HCT116 (cell line): ENCODE results near the gene RPL36A. TPM values are rescaled to one million over a fixed set of nuclear protein-coding genes. Genes with fewer than 3 reads are reported as not detected.
A peak's percentile ranks its signal among the peaks of the same experiment; 100 is the strongest.

Experiments
- ATAC-seq: fragments of 200-7000 bp; cut with Tn5 transposase; 2 replicates; pipeline ENCODE4 v1.9.1; 2020; ENCODE audit warnings: mild to moderate bottlenecking, moderate library complexity
- BruUV-seq: library from RNA; stranded (reverse); fragments of 400-500 nt; replicated peaks from 2 replicates; lab custom pipeline; 2021; lab: Mats Ljungman, UMichigan
- CTCF ChIA-PET: fragments of 300-600 bp; sonication (Branson Sonifier 250); formaldehyde crosslinking; loops from one replicate; lab custom pipeline; 2021; ENCODE audit warnings: antibody characterized with exemption; lab: Charles Lee
- POLR2A ChIA-PET: fragments of 300-600, 350-600 bp; sonication (Branson Sonifier 250); formaldehyde crosslinking; loops from one replicate; lab custom pipeline; 2021; ENCODE audit warnings: antibody characterized with exemption; lab: Charles Lee
- RAD21 ChIA-PET, 2 experiments: fragments of 300-600 bp; sonication (Branson Sonifier 250); formaldehyde crosslinking; loops; one replicate each; lab custom pipeline; 2023; ENCODE audit warnings: low total read pairs in 2 of 2; ENCODE audit not compliant: uncharacterized antibody in 2 of 2, unreplicated experiment in 2 of 2, low non-redundant PET in 1 of 2; lab: Charles Lee
- DNase-seq: peaks from one replicate; pipeline ENCODE4 v3.0.0-alpha.2; 2010; ENCODE audit warnings: low read depth, low spot score
- H2AFZ ChIP-seq: fragments of 200-600 bp; shearing (Covaris generic), sonication (generic); 2 replicates; pipeline ENCODE4 v1.6.1; 2017; ENCODE audit warnings: low read depth, mixed run types, mixed read lengths, antibody characterized with exemption, low read length; ENCODE audit not compliant: poor library complexity, severe bottlenecking
- H3K27ac ChIP-seq: 2 replicates; pipeline ENCODE4 v1.5.1; 2012; ENCODE audit warnings: low read depth, low read length
- H3K27me3 ChIP-seq: fragments of 200-600 bp; sonication (generic); 2 replicates; pipeline ENCODE4 v1.6.1; 2016; ENCODE audit warnings: mixed run types, low read length, mixed read lengths; ENCODE audit not compliant: insufficient read depth
- H3K36me3 ChIP-seq, 2 experiments: fragments of 200-500 bp in 1 of 2; fragments of 200-600 bp in 1 of 2; sonication (Bioruptor generic) in 1 of 2; sonication (generic) in 1 of 2; 2 replicates each; pipeline versions ENCODE4 v1.5.1 to v1.6.1; 2014 to 2016; ENCODE audit warnings: low read length in 2 of 2, inconsistent platforms in 1 of 2, mixed read lengths in 1 of 2, mixed run types in 1 of 2; ENCODE audit not compliant: insufficient read depth in 2 of 2, control insufficient read depth in 1 of 2
- H3K4me1 ChIP-seq, 2 experiments: fragments of 200-600 bp in 1 of 2; sonication (generic) in 1 of 2; 2 replicates each; pipeline versions ENCODE4 v1.5.1 to v1.6.1; 2012 to 2017; ENCODE audit warnings: low read length in 2 of 2, inconsistent platforms in 1 of 2, mild to moderate bottlenecking in 1 of 2, mixed read lengths in 1 of 2, mixed run types in 1 of 2, moderate library complexity in 1 of 2; ENCODE audit not compliant: insufficient read depth in 2 of 2, control insufficient read depth in 1 of 2
- H3K4me2 ChIP-seq: fragments of 200-600 bp; sonication (generic); 2 replicates; pipeline ENCODE4 v1.6.1; 2017; ENCODE audit warnings: mixed run types, low read length, mixed read lengths
- H3K4me3 ChIP-seq, 2 experiments: fragments of 200-600 bp in 1 of 2; sonication (generic) in 1 of 2; replicated peaks in 1 of 2; 2 replicates each; pipeline ENCODE4 v1.5.1; 2011 to 2016; ENCODE audit warnings: low read length in 2 of 2, control low read depth in 1 of 2, low read depth in 1 of 2, mild to moderate bottlenecking in 1 of 2, mixed read lengths in 1 of 2, mixed run types in 1 of 2
- H3K79me2 ChIP-seq: fragments of 200-600 bp; sonication (generic); 2 replicates; pipeline ENCODE4 v1.6.1; 2017; ENCODE audit warnings: mild to moderate bottlenecking, mixed run types, low read length, moderate library complexity, mixed read lengths; ENCODE audit not compliant: insufficient read depth
- H3K9ac ChIP-seq: fragments of 200-600 bp; sonication (generic); 2 replicates; pipeline ENCODE4 v1.6.1; 2016; ENCODE audit warnings: low read length, mixed read lengths
- H3K9me2 ChIP-seq: fragments of 200-600 bp; sonication (generic), shearing (Covaris generic); 2 replicates; pipeline ENCODE4 v1.6.1; 2017; ENCODE audit warnings: mixed run types, mild to moderate bottlenecking, moderate library complexity; ENCODE audit not compliant: insufficient read depth
- H3K9me3 ChIP-seq, 2 experiments: fragments of 200-500 bp in 1 of 2; fragments of 200-600 bp in 1 of 2; sonication (Bioruptor generic) in 1 of 2; sonication (generic) in 1 of 2; 2 replicates each; pipeline ENCODE4 v1.6.1; 2014 to 2017; ENCODE audit warnings: low read length in 2 of 2, mixed read lengths in 2 of 2, inconsistent platforms in 1 of 2, low read depth in 1 of 2, mild to moderate bottlenecking in 1 of 2, mixed run types in 1 of 2, moderate library complexity in 1 of 2; ENCODE audit not compliant: control insufficient read depth in 1 of 2, insufficient read depth in 1 of 2
- H4K20me1 ChIP-seq: fragments of 200-600 bp; sonication (generic), shearing (Covaris generic); 2 replicates; pipeline ENCODE4 v1.6.1; 2017; ENCODE audit warnings: mixed run types, mild to moderate bottlenecking, moderate library complexity; ENCODE audit not compliant: insufficient read depth
- ATF3 ChIP-seq: IDR thresholded peaks from 2 replicates; pipeline ENCODE4 v1.6.1; 2012
- CEBPB ChIP-seq: IDR thresholded peaks from 2 replicates; pipeline ENCODE4 v1.6.1; 2012; ENCODE audit warnings: low read depth
- EZH2 ChIP-seq: fragments of 200-600 bp; sonication (generic); IDR thresholded peaks from 2 replicates; pipeline ENCODE4 v1.6.1; 2017; ENCODE audit warnings: antibody characterized with exemption, mixed run types
- EZH2phosphoT487 ChIP-seq: fragments of 200-600 bp; IDR thresholded peaks from 2 replicates; pipeline ENCODE4 v1.6.1; 2018; ENCODE audit warnings: antibody characterized with exemption, borderline replicate concordance
- FOSL1 ChIP-seq: IDR thresholded peaks from 2 replicates; pipeline ENCODE4 v1.6.1; 2012; ENCODE audit warnings: low read depth
- JUND ChIP-seq: IDR thresholded peaks from 2 replicates; pipeline ENCODE4 v1.6.1; 2012
- POLR2A ChIP-seq: IDR thresholded peaks from 2 replicates; pipeline ENCODE4 v1.7.0; 2011; ENCODE audit warnings: borderline replicate concordance; ENCODE audit not compliant: insufficient read depth, insufficient read length; ENCODE audit errors: extremely low read depth
- YY1 ChIP-seq: IDR thresholded peaks from 2 replicates; pipeline ENCODE4 v1.6.1; 2011; ENCODE audit warnings: low read length, low read depth, moderate library complexity, mild to moderate bottlenecking; ENCODE audit not compliant: insufficient replicate concordance; ENCODE audit errors: extremely low read depth
- ZBTB33 ChIP-seq: IDR thresholded peaks from 2 replicates; pipeline ENCODE4 v1.6.1; 2011; ENCODE audit warnings: mild to moderate bottlenecking, low read length, moderate library complexity; ENCODE audit not compliant: insufficient replicate concordance; ENCODE audit errors: extremely low read depth
- ZFX ChIP-seq: fragments of 450-650 bp; IDR thresholded peaks from 2 replicates; pipeline ENCODE4 v1.6.1; 2017
- intact Hi-C: fragments of 100-400 bp; cut with micrococcal nuclease; formaldehyde crosslinking; loops from 2 replicates; pipeline ENCODE4 v1.10.0; 2022
- total RNA-seq: library from RNA; stranded (reverse); gene quantifications from one replicate; pipeline ENCODE4 v1.2.1, GENCODE V29; 2021; ENCODE audit not compliant: unreplicated experiment

RPL36A gene
- total RNA-seq, 1 experiment from 2014 or later: 360 TPM

GRCh38 chrX:101407167-101407747 is 16.4 kb downstream of the RPL36A start:
- Histone ChIP-seq H3K36me3 (no peaks in the 10 kb centered on the region; a peak in 3 of 4 replicates), H3K9me3 (no peaks in the 10 kb centered on the region), H3K4me1 (0 out of 4 replicates have a peak, but pooled peaks cover 0 to 3% of the 10 kb centered on the region in 2 experiments), H3K79me2 (peaks cover 69% of the 10 kb centered on the region), H3K9me2 (no peaks in the 10 kb centered on the region), H3K9ac (peak overlapping the region; percentile 91), H3K27me3 (no peaks in the 10 kb centered on the region), H3K27ac (peak overlapping the region; percentile 79), H2AFZ (no peak overlapping the region), H4K20me1 (no peaks in the 10 kb centered on the region), H3K4me3 (peak overlapping the region; percentile 76 to 90), H3K4me2 (peak overlapping the region; percentile 67)
- RAD21 ChIA-PET: no interaction called here
- no peak; the same call in 1 of the 2 replicates for ATAC-seq
- BruUV-seq: no TSS peak
- no peak for DNase-seq
- TF ChIP-seq CEBPB (no peak), ATF3 (no peak), EZH2 (no peak), FOSL1 (no peak), ZBTB33 (no peak), YY1 (no peak), ZFX (no peak), POLR2A (no peak), EZH2phosphoT487 (no peak), JUND (no peak)
- intact Hi-C loops: no loop called here
- POLR2A ChIA-PET: interaction anchor here (0.9 kb wide), 1 partner anchor 10 kb away, joined by 4 read pairs; no protein-coding TSS in a partner anchor
- CTCF ChIA-PET: interaction anchor here (0.9 kb wide), 1 partner anchor 17 kb away, joined by 3 read pairs; the partner anchor contains the start of gene RPL36A
